ENCODE data around the gene LRRC46.
A peak's percentile ranks its signal among the peaks of the same experiment; 100 is the strongest.

The LRRC46 gene

GRCh38 chr17:47797797-47798196, 33.7 kb upstream of the LRRC46 start:
- DNase-seq (ENCODE audit: low read depth): peak; percentile 33
- no peak for TF ChIP-seq CTCF (IDR thresholded peaks at IDR 0.05; ENCODE audit: low read length, missing control alignments)

GRCh38 chr17:47800686-47801085, 30.8 kb upstream of the LRRC46 start:
- H3K4me3 ChIP-seq (replicated peaks; ENCODE audit: low read depth, low read length): no peak overlapping the region
- DNase-seq (ENCODE audit: low read depth): no peak
- TF ChIP-seq CTCF (IDR thresholded peaks at IDR 0.05; ENCODE audit: low read length, missing control alignments): no peak

More at GRCh38 chr17:47797797-47798196, 33.7 kb upstream of the LRRC46 start:
- no peak overlapping the region for H3K4me3 ChIP-seq (replicated peaks; ENCODE audit: low read depth, low read length)

- DNase-seq (ENCODE audit: low read depth): no peak
- TF ChIP-seq CTCF (IDR thresholded peaks at IDR 0.05; ENCODE audit: low read length, missing control alignments): no peak
These were observed 30.2 kb upstream of the LRRC46 start for GRCh38 chr17:47801176-47801765.

GRCh38 chr17:47801906-47802305, 29.6 kb upstream of the LRRC46 start:
- H3K4me3 ChIP-seq (replicated peaks; ENCODE audit: low read depth, low read length): no peak overlapping the region
- no peak for DNase-seq (ENCODE audit: low read depth)
- no peak for TF ChIP-seq CTCF (IDR thresholded peaks at IDR 0.05; ENCODE audit: low read length, missing control alignments)

More at GRCh38 chr17:47801176-47801765, 30.2 kb upstream of the LRRC46 start:
- H3K4me3 ChIP-seq (replicated peaks; ENCODE audit: low read depth, low read length): no peak overlapping the region

- H3K4me3 ChIP-seq (replicated peaks; ENCODE audit: low read depth, low read length): no peak overlapping the region
- peak; percentile 54 for DNase-seq (ENCODE audit: low read depth)
- TF ChIP-seq CTCF (IDR thresholded peaks at IDR 0.05; ENCODE audit: low read length, missing control alignments): peak; percentile 66
These were observed 29.0 kb upstream of the LRRC46 start for GRCh38 chr17:47802341-47803022.

- TF ChIP-seq CTCF (IDR thresholded peaks at IDR 0.05; ENCODE audit: low read length, missing control alignments): no peak
- DNase-seq (ENCODE audit: low read depth): no peak
- no peak overlapping the region for H3K4me3 ChIP-seq (replicated peaks; ENCODE audit: low read depth, low read length)
These were observed 28.3 kb upstream of the LRRC46 start for GRCh38 chr17:47803201-47803600.

- no peak for TF ChIP-seq CTCF (IDR thresholded peaks at IDR 0.05; ENCODE audit: low read length, missing control alignments)
- no peak overlapping the region for H3K4me3 ChIP-seq (replicated peaks; ENCODE audit: low read depth, low read length)
- DNase-seq (ENCODE audit: low read depth): no peak
These were observed 27.7 kb upstream of the LRRC46 start for GRCh38 chr17:47803751-47804150.
